ENCODE results near the gene MYH15.

GRCh38 chr3:108462899-108463298, 47.5 kb downstream of the MYH15 start:
- TF ChIP-seq CTCF (IDR thresholded peaks at IDR 0.05) = no peak
- no peak for TF ChIP-seq POLR2A (IDR thresholded peaks at IDR 0.05)

Measured in breast epithelium (tissue), 3 donors.